Measurements from ENCODE around the gene LMNTD1. TPM values are rescaled to one million over a fixed set of nuclear protein-coding genes. Genes with fewer than 3 reads are reported as not detected.

LMNTD1 gene
- total RNA-seq, 4 donors from 2014 or later: not detected

GRCh38 chr12:25438638-25439037 is 114.4 kb downstream of the LMNTD1 start:
- Histone ChIP-seq H3K9me3 (no peaks in the 10 kb centered on the region), H3K4me3 (no peak overlapping the region), H3K4me1 (peaks cover 0 to 18% (median 5%) of the 10 kb centered on the region in 4 donors), H3K27ac (no peak overlapping the region), H3K27me3 (no peaks in the 10 kb centered on the region), H3K36me3 (no peaks in the 10 kb centered on the region)
- no peak for TF ChIP-seq CTCF (IDR thresholded peaks at IDR 0.05)
- TF ChIP-seq POLR2A (IDR thresholded peaks at IDR 0.05): no peak
- TF ChIP-seq EP300 (IDR thresholded peaks at IDR 0.05; ENCODE audit: low read depth): no peak
- no peak for TF ChIP-seq POLR2AphosphoS5 (IDR thresholded peaks at IDR 0.05)
- WGBS, 2 donors (ENCODE audit: low coverage in 1 of 2): 83 to 91% methylated on average over 1 of the region's 1 CpG
- in situ Hi-C loops (cut with MboI; ENCODE audit: low pct_ligation_motif_present in 1 of 4, low pct_unique_long_range_greater_than_20kb in 1 of 4, low sequenced_read_pairs in 3 of 4): loop anchor here (10.0 to 25.0 kb wide), 4 partner anchors 574 to 1199 kb away; no protein-coding TSS in a partner anchor
- intact Hi-C loops (cut with DNase I; ENCODE audit: low total_unique reads): loop anchor here (5.0 kb wide), 1 partner anchor 589 kb away; no protein-coding TSS in a partner anchor
- no peak for DNase-seq

GRCh38 chr12:25436206-25437030 is 116.7 kb downstream of the LMNTD1 start:
- 55 to 56% methylated on average over 8 to 9 of the region's 9 CpGs for WGBS, 2 donors (ENCODE audit: low coverage in 1 of 2)

GRCh38 chr12:25435431-25435830 is 117.7 kb downstream of the LMNTD1 start:
- intact Hi-C loops (cut with DNase I; ENCODE audit: low total_unique reads): loop anchor here (5.0 kb wide), 1 partner anchor 592 kb away; no protein-coding TSS in a partner anchor
- Histone ChIP-seq H3K27ac (no peak overlapping the region), H3K4me1 (peaks cover 0 to 26% (median 7%) of the 10 kb centered on the region in 4 donors), H3K9me3 (no peaks in the 10 kb centered on the region), H3K36me3 (no peaks in the 10 kb centered on the region), H3K27me3 (no peaks in the 10 kb centered on the region), H3K4me3 (no peak overlapping the region)
- in situ Hi-C loops (cut with MboI; ENCODE audit: low pct_ligation_motif_present in 1 of 4, low pct_unique_long_range_greater_than_20kb in 1 of 4, low sequenced_read_pairs in 3 of 4): loop anchor here (10.0 to 25.0 kb wide), 4 partner anchors 577 to 1202 kb away; no protein-coding TSS in a partner anchor
- TF ChIP-seq CTCF (IDR thresholded peaks at IDR 0.05) (no peak), POLR2A (IDR thresholded peaks at IDR 0.05) (no peak), POLR2AphosphoS5 (IDR thresholded peaks at IDR 0.05) (no peak), EP300 (IDR thresholded peaks at IDR 0.05; ENCODE audit: low read depth) (no peak)
- no peak for DNase-seq
- WGBS, 2 donors (ENCODE audit: low coverage in 1 of 2): 77 to 89% methylated on average over 3 of the region's 3 CpGs

More at GRCh38 chr12:25436206-25437030, 116.7 kb downstream of the LMNTD1 start:
- no peaks in the 10 kb centered on the region for H3K27me3 ChIP-seq
- no peak for DNase-seq
- TF ChIP-seq POLR2AphosphoS5 (IDR thresholded peaks at IDR 0.05): no peak
- TF ChIP-seq CTCF (IDR thresholded peaks at IDR 0.05): peak; percentile 68 to 85 (median 81)
- no peak for TF ChIP-seq EP300 (IDR thresholded peaks at IDR 0.05; ENCODE audit: low read depth)
- TF ChIP-seq POLR2A (IDR thresholded peaks at IDR 0.05): no peak
- no peaks in the 10 kb centered on the region for H3K36me3 ChIP-seq
- in situ Hi-C loops (cut with MboI; ENCODE audit: low pct_ligation_motif_present in 1 of 4, low pct_unique_long_range_greater_than_20kb in 1 of 4, low sequenced_read_pairs in 3 of 4): loop anchor here (10.0 to 25.0 kb wide), 4 partner anchors 576 to 1201 kb away; no protein-coding TSS in a partner anchor
- H3K4me3 ChIP-seq: peak overlapping the region in 1 of 4 donors; percentile 9
- intact Hi-C loops (cut with DNase I; ENCODE audit: low total_unique reads): loop anchor here (5.0 kb wide), 1 partner anchor 591 kb away; no protein-coding TSS in a partner anchor
- no peaks in the 10 kb centered on the region for H3K9me3 ChIP-seq
- peaks cover 0 to 26% (median 7%) of the 10 kb centered on the region in 4 donors for H3K4me1 ChIP-seq
- H3K27ac ChIP-seq: no peak overlapping the region

- no peak for TF ChIP-seq CTCF (IDR thresholded peaks at IDR 0.05)
- no peak for TF ChIP-seq POLR2A (IDR thresholded peaks at IDR 0.05)
- Histone ChIP-seq H3K36me3 (no peaks in the 10 kb centered on the region), H3K4me3 (no peak overlapping the region), H3K9me3 (no peaks in the 10 kb centered on the region), H3K27me3 (no peaks in the 10 kb centered on the region), H3K27ac (no peak overlapping the region), H3K4me1 (peaks cover 0 to 26% (median 7%) of the 10 kb centered on the region in 4 donors)
- DNase-seq: no peak
- intact Hi-C loops (cut with DNase I; ENCODE audit: low total_unique reads) (no loop called here), in situ Hi-C loops (cut with MboI; ENCODE audit: low pct_ligation_motif_present in 1 of 4, low pct_unique_long_range_greater_than_20kb in 1 of 4, low sequenced_read_pairs in 3 of 4) (loop anchor here (10.0 to 25.0 kb wide), 4 partner anchors 578 to 1203 kb away; no protein-coding TSS in a partner anchor)
- 56 to 62% methylated on average over 3 of the region's 3 CpGs for WGBS, 2 donors (ENCODE audit: low coverage in 1 of 2)
Observed at GRCh38 chr12:25434515-25434914, 118.6 kb downstream of the LMNTD1 start.

Measured in transverse colon (tissue), 4 donors.